Measurements from ENCODE around the gene ARAF. TPM values are rescaled to one million over a fixed set of nuclear protein-coding genes. Genes with fewer than 3 reads are reported as not detected.

ARAF gene
- total RNA-seq, 1 experiment from 2014 or later = 35.4 TPM

GRCh38 chrX:47564438-47565085 lies 3.6 kb downstream of the ARAF start:
- Histone ChIP-seq H3K4me2 (ENCODE audit: low read length) (no peak overlapping the region), H3K36me3 (ENCODE audit: control insufficient read depth in 1 of 2, insufficient read depth in 2 of 2, low read length in 2 of 2) (peaks cover 0 to 3% of the 10 kb centered on the region in 2 experiments; a peak in 3 of 4 replicates), H2AFZ (ENCODE audit: low read depth, low read length, poor library complexity, severe bottlenecking) (no peak overlapping the region), H3K4me3 (replicated peaks in 1 of 2; ENCODE audit: low read depth in 1 of 2, low read length in 2 of 2) (no peak overlapping the region), H3K9me2 (ENCODE audit: insufficient read depth) (no peaks in the 10 kb centered on the region), H3K9ac (ENCODE audit: low read length) (no peak overlapping the region), H3K27me3 (ENCODE audit: insufficient read depth, low read length) (no peaks in the 10 kb centered on the region), H3K79me2 (ENCODE audit: insufficient read depth, low read length) (peaks cover 19% of the 10 kb centered on the region), H3K27ac (ENCODE audit: low read depth, low read length) (no peak overlapping the region), H4K20me1 (ENCODE audit: insufficient read depth) (no peaks in the 10 kb centered on the region), H3K9me3 (ENCODE audit: control insufficient read depth in 1 of 2, insufficient read depth in 1 of 2, low read depth in 1 of 2, low read length in 2 of 2) (no peaks in the 10 kb centered on the region), H3K4me1 (ENCODE audit: control insufficient read depth in 1 of 2, insufficient read depth in 2 of 2, low read length in 2 of 2) (peaks cover 0 to 15% of the 10 kb centered on the region in 2 experiments; a peak in 1 of 4 replicates)
- ChIA-PET CTCF (no interaction called here), POLR2A (interaction anchor here (1.0 kb wide), 1 partner anchor 17 kb away, joined by 3 read pairs; no protein-coding TSS in a partner anchor), RAD21 (ENCODE audit: low non-redundant PET in 1 of 2, low total read pairs in 2 of 2, uncharacterized antibody in 2 of 2, unreplicated experiment in 2 of 2) (no interaction called here)
- intact Hi-C loops (cut with micrococcal nuclease) = loop anchor here (5.0 to 10.0 kb wide), 4 partner anchors 63 to 930 kb away; partner anchors contain the start of genes CFP and ZNF81
- ATAC-seq (no peak), DNase-seq (ENCODE audit: low read depth, low spot score) (no peak)
- TF ChIP-seq POLR2AphosphoS5 (IDR thresholded peaks at IDR 0.05; ENCODE audit: low read depth, low read length) = no peak
- TF ChIP-seq EZH2 (IDR thresholded peaks at IDR 0.05) = no peak
- no peak for TF ChIP-seq SIN3A (IDR thresholded peaks at IDR 0.05; ENCODE audit: low read depth)
- no peak for TF ChIP-seq SRF (IDR thresholded peaks at IDR 0.05; ENCODE audit: low read depth)
- TF ChIP-seq ATF3 (IDR thresholded peaks at IDR 0.05) = no peak
- TF ChIP-seq EZH2phosphoT487 (IDR thresholded peaks at IDR 0.05; ENCODE audit: borderline replicate concordance) = no peak
- no peak for TF ChIP-seq FOSL1 (IDR thresholded peaks at IDR 0.05; ENCODE audit: low read depth)
- TF ChIP-seq POLR2A (IDR thresholded peaks at IDR 0.05; ENCODE audit: borderline replicate concordance, extremely low read depth, insufficient read depth, insufficient read length) = no peak
- TF ChIP-seq CEBPB (IDR thresholded peaks at IDR 0.05; ENCODE audit: low read depth) = no peak
- no peak for TF ChIP-seq REST (IDR thresholded peaks at IDR 0.05; ENCODE audit: low read depth)
- TF ChIP-seq ZFX (IDR thresholded peaks at IDR 0.05) = no peak
- no TSS peak for BruUV-seq (replicated peaks)

Measured in HCT116 (cell line).